ENCODE measurements around the gene STAT3. TPM values are rescaled to one million over a fixed set of nuclear protein-coding genes. Genes with fewer than 3 reads are reported as not detected.

STAT3 gene
- total RNA-seq, 1 donor from 2014 or later, result 210 TPM

GRCh38 chr17:42285346-42286050 is 102.7 kb downstream of the STAT3 start:
- no peak overlapping the region for H3K27ac ChIP-seq
- H3K9me3 ChIP-seq, result no peaks in the 10 kb centered on the region
- peaks cover 43% of the 10 kb centered on the region for H3K4me1 ChIP-seq
- TF ChIP-seq POLR2AphosphoS5 (IDR thresholded peaks at IDR 0.05; ENCODE audit: insufficient read depth in 1 of 2, low read depth in 1 of 2) (no peak), CTCF (IDR thresholded peaks at IDR 0.05) (no peak), POLR2A (IDR thresholded peaks at IDR 0.05) (no peak)
- intact Hi-C loops (cut with DNase I), result no loop called here
- no peak overlapping the region for H3K4me3 ChIP-seq
- no peaks in the 10 kb centered on the region for H3K36me3 ChIP-seq
- no peaks in the 10 kb centered on the region for H3K27me3 ChIP-seq
- DNase-seq (ENCODE audit: extremely low spot score in 2 of 2), result peak in 1 of 2 donors; percentile 61

GRCh38 chr17:42284566-42284965 is 103.7 kb downstream of the STAT3 start:
- Histone ChIP-seq H3K27me3 (no peaks in the 10 kb centered on the region), H3K4me1 (peaks cover 33% of the 10 kb centered on the region), H3K27ac (no peak overlapping the region), H3K36me3 (no peaks in the 10 kb centered on the region), H3K9me3 (no peaks in the 10 kb centered on the region), H3K4me3 (no peak overlapping the region)
- TF ChIP-seq POLR2A (IDR thresholded peaks at IDR 0.05), result no peak
- TF ChIP-seq CTCF (IDR thresholded peaks at IDR 0.05), result no peak
- TF ChIP-seq POLR2AphosphoS5 (IDR thresholded peaks at IDR 0.05; ENCODE audit: insufficient read depth in 1 of 2, low read depth in 1 of 2), result no peak
- DNase-seq (ENCODE audit: extremely low spot score in 2 of 2), result peak in 1 of 2 donors; percentile 94
- intact Hi-C loops (cut with DNase I), result no loop called here

GRCh38 chr17:42284024-42284369 is 104.2 kb downstream of the STAT3 start:
- intact Hi-C loops (cut with DNase I), result no loop called here
- no peak for DNase-seq (ENCODE audit: extremely low spot score in 2 of 2)
- no peaks in the 10 kb centered on the region for H3K9me3 ChIP-seq
- no peaks in the 10 kb centered on the region for H3K36me3 ChIP-seq
- H3K27me3 ChIP-seq, result no peaks in the 10 kb centered on the region
- no peak overlapping the region for H3K27ac ChIP-seq
- TF ChIP-seq CTCF (IDR thresholded peaks at IDR 0.05), result no peak
- TF ChIP-seq POLR2AphosphoS5 (IDR thresholded peaks at IDR 0.05; ENCODE audit: insufficient read depth in 1 of 2, low read depth in 1 of 2), result no peak
- no peak for TF ChIP-seq POLR2A (IDR thresholded peaks at IDR 0.05)
- H3K4me1 ChIP-seq, result peaks cover 28% of the 10 kb centered on the region
- no peak overlapping the region for H3K4me3 ChIP-seq

GRCh38 chr17:42283241-42284023 is 104.8 kb downstream of the STAT3 start:
- Histone ChIP-seq H3K4me1 (peaks cover 23% of the 10 kb centered on the region), H3K9me3 (no peaks in the 10 kb centered on the region), H3K27ac (no peak overlapping the region), H3K4me3 (no peak overlapping the region), H3K36me3 (no peaks in the 10 kb centered on the region), H3K27me3 (no peaks in the 10 kb centered on the region)
- intact Hi-C loops (cut with DNase I), result no loop called here
- no peak for DNase-seq (ENCODE audit: extremely low spot score in 2 of 2)
- TF ChIP-seq POLR2A (IDR thresholded peaks at IDR 0.05), result no peak
- TF ChIP-seq POLR2AphosphoS5 (IDR thresholded peaks at IDR 0.05; ENCODE audit: insufficient read depth in 1 of 2, low read depth in 1 of 2), result no peak
- TF ChIP-seq CTCF (IDR thresholded peaks at IDR 0.05), result no peak
